Measurements from ENCODE around the gene ANAPC5. TPM values are rescaled to one million over a fixed set of nuclear protein-coding genes. Genes with fewer than 3 reads are reported as not detected.
"Not testable (repeated sequence)": the region's sequence is repeated elsewhere in the genome, so short reads cannot be mapped to it uniquely, and the experiment has no call there.

ANAPC5 gene
- total RNA-seq, 1 donor from 2014 or later: 86.0 TPM

DNA sequence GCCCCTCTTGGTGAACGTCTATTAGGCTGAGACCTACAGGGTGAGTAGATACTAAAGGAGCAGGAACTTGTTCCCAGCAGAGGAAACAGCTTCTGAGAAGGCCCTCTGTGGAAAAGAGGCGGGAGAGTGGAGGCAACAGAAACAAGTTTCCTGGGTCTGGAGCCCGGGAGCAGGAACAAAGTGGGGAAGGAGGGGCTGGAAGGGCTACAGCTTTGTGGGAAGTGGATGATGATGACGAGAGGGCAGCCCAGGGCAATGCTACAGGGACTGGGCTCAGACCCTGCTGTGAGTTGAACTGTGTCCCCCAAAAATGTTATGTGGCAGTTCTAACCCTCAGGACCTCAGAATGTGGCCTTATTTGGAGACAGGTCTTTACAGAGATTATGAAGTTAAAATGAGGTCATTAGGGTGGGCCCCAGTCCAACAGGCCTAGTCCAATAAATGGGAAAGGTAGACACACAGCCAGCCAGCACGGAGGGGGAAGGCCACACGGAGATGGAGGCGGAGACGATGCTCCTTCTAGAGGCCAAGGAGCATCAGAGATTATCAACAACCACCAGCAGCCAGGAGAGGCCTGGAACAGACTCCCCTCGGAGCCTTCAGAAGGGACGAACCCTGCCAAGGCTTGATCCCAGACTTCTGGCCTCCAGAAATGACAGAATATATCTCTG is 70.0 kb downstream of the ANAPC5 start:
- H3K27ac Mint-ChIP-seq (ENCODE audit: unreplicated experiment): no peak overlapping the region
- H3K4me3 Mint-ChIP-seq (ENCODE audit: unreplicated experiment): no peak overlapping the region
- no peak for DNase-seq
- TF ChIP-seq, protein P1, sequence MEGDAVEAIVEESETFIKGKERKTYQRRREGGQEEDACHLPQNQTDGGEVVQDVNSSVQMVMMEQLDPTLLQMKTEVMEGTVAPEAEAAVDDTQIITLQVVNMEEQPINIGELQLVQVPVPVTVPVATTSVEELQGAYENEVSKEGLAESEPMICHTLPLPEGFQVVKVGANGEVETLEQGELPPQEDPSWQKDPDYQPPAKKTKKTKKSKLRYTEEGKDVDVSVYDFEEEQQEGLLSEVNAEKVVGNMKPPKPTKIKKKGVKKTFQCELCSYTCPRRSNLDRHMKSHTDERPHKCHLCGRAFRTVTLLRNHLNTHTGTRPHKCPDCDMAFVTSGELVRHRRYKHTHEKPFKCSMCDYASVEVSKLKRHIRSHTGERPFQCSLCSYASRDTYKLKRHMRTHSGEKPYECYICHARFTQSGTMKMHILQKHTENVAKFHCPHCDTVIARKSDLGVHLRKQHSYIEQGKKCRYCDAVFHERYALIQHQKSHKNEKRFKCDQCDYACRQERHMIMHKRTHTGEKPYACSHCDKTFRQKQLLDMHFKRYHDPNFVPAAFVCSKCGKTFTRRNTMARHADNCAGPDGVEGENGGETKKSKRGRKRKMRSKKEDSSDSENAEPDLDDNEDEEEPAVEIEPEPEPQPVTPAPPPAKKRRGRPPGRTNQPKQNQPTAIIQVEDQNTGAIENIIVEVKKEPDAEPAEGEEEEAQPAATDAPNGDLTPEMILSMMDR (IDR thresholded peaks at IDR 0.05; ENCODE audit: partially characterized antibody, unreplicated experiment): no peak
- no peaks in the 10 kb centered on the region for H3K4me1 Mint-ChIP-seq (ENCODE audit: low read depth, unreplicated experiment)
- peaks cover 4% of the 10 kb centered on the region for H3K27me3 Mint-ChIP-seq (ENCODE audit: unreplicated experiment)
- H3K9me3 Mint-ChIP-seq (ENCODE audit: unreplicated experiment): peaks cover 4% of the 10 kb centered on the region
- peaks cover 7% of the 10 kb centered on the region for H3K36me3 Mint-ChIP-seq (ENCODE audit: unreplicated experiment)

DNA sequence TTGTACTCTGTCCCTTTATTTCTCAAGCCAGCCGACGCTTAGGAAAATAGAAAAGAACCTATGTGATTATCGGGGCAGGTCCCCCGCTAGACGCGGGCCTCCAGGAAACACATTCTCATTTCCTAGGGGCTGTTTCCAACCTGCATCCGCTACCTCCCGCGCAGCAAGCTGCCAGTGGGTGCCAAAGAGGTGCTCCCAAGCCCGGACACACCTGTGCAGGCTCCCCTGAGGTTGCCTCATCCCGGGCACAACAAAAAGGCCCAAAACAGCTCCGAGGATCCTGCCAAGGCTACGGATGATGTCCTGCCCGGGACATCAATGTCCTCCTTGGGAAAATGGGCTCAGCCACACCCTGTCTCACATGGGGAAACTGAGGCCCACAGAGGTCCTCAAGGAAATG is 71.1 kb downstream of the ANAPC5 start:
- H3K4me3 Mint-ChIP-seq (ENCODE audit: unreplicated experiment); DNase-seq; H3K9me3 Mint-ChIP-seq (ENCODE audit: unreplicated experiment); H3K36me3 Mint-ChIP-seq (ENCODE audit: unreplicated experiment); H3K27ac Mint-ChIP-seq (ENCODE audit: unreplicated experiment); H3K27me3 Mint-ChIP-seq (ENCODE audit: unreplicated experiment); H3K4me1 Mint-ChIP-seq (ENCODE audit: low read depth, unreplicated experiment): not testable (repeated sequence)

DNA sequence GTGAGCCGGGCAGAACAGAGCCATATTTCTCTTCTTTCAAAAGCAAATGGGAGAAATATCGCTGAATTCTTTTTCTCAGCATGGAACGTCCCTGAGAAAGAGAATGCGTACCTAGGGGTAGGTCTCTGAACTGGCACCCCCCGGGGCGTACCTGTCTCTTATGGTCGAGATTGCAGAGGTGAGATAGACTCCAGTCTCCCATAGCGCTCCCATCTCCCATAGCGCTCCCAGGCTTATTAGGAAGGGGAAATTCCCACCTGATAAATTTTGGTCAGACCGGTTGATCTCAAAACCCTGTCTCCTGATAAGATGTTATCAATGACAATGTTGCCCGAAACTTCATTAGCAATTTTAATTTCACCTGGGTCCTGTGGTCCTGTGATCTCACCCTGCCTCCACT is 71.7 kb downstream of the ANAPC5 start:
- DNase-seq; H3K36me3 Mint-ChIP-seq (ENCODE audit: unreplicated experiment); H3K4me3 Mint-ChIP-seq (ENCODE audit: unreplicated experiment); H3K9me3 Mint-ChIP-seq (ENCODE audit: unreplicated experiment); H3K27ac Mint-ChIP-seq (ENCODE audit: unreplicated experiment); H3K27me3 Mint-ChIP-seq (ENCODE audit: unreplicated experiment); H3K4me1 Mint-ChIP-seq (ENCODE audit: low read depth, unreplicated experiment): not testable (repeated sequence)

DNA sequence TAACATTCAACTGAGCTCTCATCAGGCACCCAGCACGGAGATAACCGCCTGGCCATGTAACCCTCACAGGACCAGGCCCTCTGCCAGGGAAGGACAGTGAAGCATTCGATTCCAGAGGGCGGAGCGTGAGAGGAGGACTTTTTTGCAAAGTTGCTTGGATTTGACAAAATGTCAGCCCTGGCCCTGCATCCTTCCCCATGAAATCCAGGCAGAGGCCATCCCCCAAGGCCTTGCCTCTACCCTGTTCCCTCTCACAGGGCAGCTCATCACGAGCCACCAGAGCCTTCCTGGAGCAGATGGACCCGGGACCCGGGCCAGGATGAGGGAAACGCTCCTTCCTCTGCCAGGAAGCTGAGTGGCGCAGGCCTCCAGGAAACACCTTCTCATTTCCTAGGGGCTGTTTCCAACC is 72.7 kb downstream of the ANAPC5 start:
- TF ChIP-seq, protein P1 (IDR thresholded peaks at IDR 0.05; ENCODE audit: partially characterized antibody, unreplicated experiment): no peak
- no peak overlapping the region for H3K4me3 Mint-ChIP-seq (ENCODE audit: unreplicated experiment)
- no peak overlapping the region for H3K27ac Mint-ChIP-seq (ENCODE audit: unreplicated experiment)
- H3K27me3 Mint-ChIP-seq (ENCODE audit: unreplicated experiment): peaks cover 7% of the 10 kb centered on the region
- no peak for DNase-seq
- no peaks in the 10 kb centered on the region for H3K4me1 Mint-ChIP-seq (ENCODE audit: low read depth, unreplicated experiment)
- peaks cover 4% of the 10 kb centered on the region for H3K9me3 Mint-ChIP-seq (ENCODE audit: unreplicated experiment)
- peaks cover 7% of the 10 kb centered on the region for H3K36me3 Mint-ChIP-seq (ENCODE audit: unreplicated experiment)

DNA sequence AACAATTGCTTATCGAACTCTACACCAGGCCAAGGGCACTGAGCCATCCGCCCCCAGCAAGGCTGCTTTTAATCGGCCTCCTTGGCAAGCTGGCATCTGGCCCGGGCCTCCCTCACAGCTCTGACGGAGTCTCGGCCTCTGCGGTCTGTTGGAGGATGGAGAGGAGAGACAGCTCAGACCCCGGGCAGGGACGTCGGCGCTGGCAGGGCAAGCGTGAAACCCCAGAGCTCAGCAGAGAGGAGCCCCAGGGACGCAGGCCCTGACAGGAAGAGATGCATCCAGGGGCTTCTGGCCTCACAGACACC is 73.2 kb downstream of the ANAPC5 start:
- peaks cover 7% of the 10 kb centered on the region for H3K36me3 Mint-ChIP-seq (ENCODE audit: unreplicated experiment)
- H3K9me3 Mint-ChIP-seq (ENCODE audit: unreplicated experiment): peaks cover 4% of the 10 kb centered on the region
- no peak overlapping the region for H3K27ac Mint-ChIP-seq (ENCODE audit: unreplicated experiment)
- H3K4me3 Mint-ChIP-seq (ENCODE audit: unreplicated experiment): no peak overlapping the region
- DNase-seq: no peak
- no peaks in the 10 kb centered on the region for H3K4me1 Mint-ChIP-seq (ENCODE audit: low read depth, unreplicated experiment)
- peaks cover 7% of the 10 kb centered on the region for H3K27me3 Mint-ChIP-seq (ENCODE audit: unreplicated experiment)
- TF ChIP-seq, protein P1 (IDR thresholded peaks at IDR 0.05; ENCODE audit: partially characterized antibody, unreplicated experiment): no peak

DNA sequence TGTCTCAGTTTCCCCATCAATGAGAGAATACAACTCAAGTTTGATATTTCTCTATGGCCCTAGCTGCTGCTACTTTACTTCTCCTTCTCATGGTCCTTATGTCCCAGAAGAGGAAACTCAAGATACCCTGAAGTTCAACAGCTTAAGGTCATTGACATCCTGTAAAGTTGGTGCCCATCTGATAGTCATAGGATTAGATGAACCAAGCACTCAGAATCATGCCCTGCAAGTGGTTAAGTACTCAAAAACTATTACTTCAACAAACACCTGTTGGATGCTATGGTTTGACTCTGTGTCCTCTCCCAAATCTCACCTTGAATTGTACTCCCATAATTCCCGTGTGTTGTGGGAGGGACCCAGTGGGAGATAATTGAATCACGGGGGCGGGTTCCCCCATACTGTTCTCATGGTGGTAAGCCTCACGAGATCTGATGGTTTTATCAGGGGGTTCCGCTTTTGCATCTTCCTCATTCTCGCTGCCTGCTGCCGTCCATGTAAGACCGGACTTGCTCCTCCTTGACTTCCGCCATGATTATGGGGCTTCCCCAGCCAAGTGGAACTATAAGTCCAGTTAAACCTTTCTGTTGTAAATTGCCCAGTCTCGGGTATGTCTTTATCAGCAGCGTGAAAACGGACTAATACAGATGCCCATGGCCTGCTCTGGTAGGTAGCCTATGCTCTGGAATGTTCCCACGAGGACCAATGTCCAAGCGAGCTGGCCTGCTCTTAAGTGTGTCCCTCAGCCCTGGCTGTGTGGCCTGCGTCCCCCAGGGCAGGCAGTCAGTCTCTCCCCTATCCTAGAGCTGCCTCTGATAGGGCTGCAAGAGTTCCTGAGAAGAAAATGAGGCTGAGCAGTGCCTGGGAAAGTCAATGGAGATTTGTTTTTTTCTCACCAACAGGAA is 73.8 kb downstream of the ANAPC5 start:
- TF ChIP-seq, protein P1 (IDR thresholded peaks at IDR 0.05; ENCODE audit: partially characterized antibody, unreplicated experiment): no peak
- peaks cover 7% of the 10 kb centered on the region for H3K27me3 Mint-ChIP-seq (ENCODE audit: unreplicated experiment)
- H3K27ac Mint-ChIP-seq (ENCODE audit: unreplicated experiment): no peak overlapping the region
- peaks cover 4% of the 10 kb centered on the region for H3K9me3 Mint-ChIP-seq (ENCODE audit: unreplicated experiment)
- H3K36me3 Mint-ChIP-seq (ENCODE audit: unreplicated experiment): peaks cover 7% of the 10 kb centered on the region
- DNase-seq: no peak
- H3K4me1 Mint-ChIP-seq (ENCODE audit: low read depth, unreplicated experiment): no peaks in the 10 kb centered on the region
- H3K4me3 Mint-ChIP-seq (ENCODE audit: unreplicated experiment): no peak overlapping the region

All from glutamatergic neuron (in vitro differentiated cells).